Measurements from ENCODE around the gene ETFA. TPM values are rescaled to one million over a fixed set of nuclear protein-coding genes. Genes with fewer than 3 reads are reported as not detected.

Gene ETFA
- total RNA-seq, 1 donor from 2014 or later = 31.7 TPM

GRCh38 chr15:76174654-76175053, 136.6 kb downstream of the ETFA start:
- Histone ChIP-seq H3K36me3 (no peaks in the 10 kb centered on the region), H3K9me3 (no peaks in the 10 kb centered on the region), H3K4me3 (no peak overlapping the region), H3K27ac (no peak overlapping the region), H3K4me1 (peaks cover 7 to 20% of the 10 kb centered on the region in 2 donors), H3K27me3 (no peaks in the 10 kb centered on the region)
- no peak for DNase-seq (ENCODE audit: low spot score in 2 of 2)
- intact Hi-C loops (cut with DNase I) = no loop called here
- TF ChIP-seq CTCF (IDR thresholded peaks at IDR 0.05) = no peak

GRCh38 chr15:76173317-76173834, 137.9 kb downstream of the ETFA start:
- Histone ChIP-seq H3K27ac (no peak overlapping the region), H3K4me1 (peaks cover 7 to 16% of the 10 kb centered on the region in 2 donors), H3K4me3 (no peak overlapping the region), H3K27me3 (no peaks in the 10 kb centered on the region), H3K36me3 (no peaks in the 10 kb centered on the region), H3K9me3 (no peaks in the 10 kb centered on the region)
- TF ChIP-seq CTCF (IDR thresholded peaks at IDR 0.05) = no peak
- intact Hi-C loops (cut with DNase I) = no loop called here
- no peak for DNase-seq (ENCODE audit: low spot score in 2 of 2)

GRCh38 chr15:76172782-76173181, 138.5 kb downstream of the ETFA start:
- TF ChIP-seq CTCF (IDR thresholded peaks at IDR 0.05) = no peak
- intact Hi-C loops (cut with DNase I) = no loop called here
- no peak overlapping the region for H3K27ac ChIP-seq

GRCh38 chr15:76169911-76170800, 141.1 kb downstream of the ETFA start:
- no peaks in the 10 kb centered on the region for H3K36me3 ChIP-seq
- H3K9me3 ChIP-seq = no peaks in the 10 kb centered on the region
- no peaks in the 10 kb centered on the region for H3K27me3 ChIP-seq
- peaks cover 0 to 3% of the 10 kb centered on the region in 2 donors for H3K4me1 ChIP-seq
- no peak overlapping the region for H3K4me3 ChIP-seq
- TF ChIP-seq CTCF (IDR thresholded peaks at IDR 0.05) = no peak
- intact Hi-C loops (cut with DNase I) = no loop called here
- H3K27ac ChIP-seq = peak overlapping the region in 1 of 2 donors; percentile 33
- DNase-seq (ENCODE audit: low spot score in 2 of 2) = no peak

More at GRCh38 chr15:76172782-76173181, 138.5 kb downstream of the ETFA start:
- no peaks in the 10 kb centered on the region for H3K9me3 ChIP-seq
- no peaks in the 10 kb centered on the region for H3K36me3 ChIP-seq
- peaks cover 4 to 10% of the 10 kb centered on the region in 2 donors for H3K4me1 ChIP-seq
- H3K27me3 ChIP-seq = no peaks in the 10 kb centered on the region
- no peak overlapping the region for H3K4me3 ChIP-seq
- DNase-seq (ENCODE audit: low spot score in 2 of 2) = no peak

- Histone ChIP-seq H3K36me3 (no peaks in the 10 kb centered on the region), H3K27me3 (no peaks in the 10 kb centered on the region), H3K4me1 (peaks cover 0 to 3% of the 10 kb centered on the region in 2 donors), H3K27ac (no peak overlapping the region), H3K4me3 (no peak overlapping the region), H3K9me3 (no peaks in the 10 kb centered on the region)
- no peak for DNase-seq (ENCODE audit: low spot score in 2 of 2)
- intact Hi-C loops (cut with DNase I) = no loop called here
- no peak for TF ChIP-seq CTCF (IDR thresholded peaks at IDR 0.05)
Measured at GRCh38 chr15:76169018-76169417, 142.3 kb downstream of the ETFA start.
